Measurements from ENCODE around the gene ZNF500. TPM values are rescaled to one million over a fixed set of nuclear protein-coding genes. Genes with fewer than 3 reads are reported as not detected.

The ZNF500 gene
- total and polyA plus RNA-seq, 12 donors, result 3.8 to 10.5 (median 8.1) TPM

GRCh38 chr16:4700997-4701743 lies 65.8 kb downstream of the ZNF500 start:
- H3K27ac ChIP-seq, result no peak overlapping the region
- 72 to 85% methylated on average over 33 of the region's 33 CpGs for WGBS, 2 donors
- no peaks in the 10 kb centered on the region for H3K27me3 ChIP-seq
- ATAC-seq (peak; percentile 50 to 87 (median 75)), DNase-seq (peak; percentile 36 to 63)
- H3K36me3 ChIP-seq, result peaks cover 0 to 99% (median 41%) of the 10 kb centered on the region in 9 donors
- H3K9me3 ChIP-seq, result no peaks in the 10 kb centered on the region
- intact Hi-C loops (cut with DNase I), result no loop called here
- peaks cover 0 to 12% (median 6%) of the 10 kb centered on the region in 9 donors for H3K4me1 ChIP-seq
- TF ChIP-seq CTCF (IDR thresholded peaks at IDR 0.05), result no peak
- no peak overlapping the region for H3K4me3 ChIP-seq

GRCh38 chr16:4700380-4700996 lies 66.5 kb downstream of the ZNF500 start:
- no peaks in the 10 kb centered on the region for H3K27me3 ChIP-seq
- TF ChIP-seq CTCF (IDR thresholded peaks at IDR 0.05), result no peak
- H3K36me3 ChIP-seq, result peaks cover 0 to 99% (median 41%) of the 10 kb centered on the region in 9 donors
- no peak for DNase-seq
- H3K27ac ChIP-seq, result no peak overlapping the region
- intact Hi-C loops (cut with DNase I), result no loop called here
- H3K4me1 ChIP-seq, result peaks cover 0 to 19% (median 11%) of the 10 kb centered on the region in 9 donors
- WGBS, 2 donors, result 94 to 96% methylated on average over 13 of the region's 13 CpGs
- H3K9me3 ChIP-seq, result no peaks in the 10 kb centered on the region
- ATAC-seq, result no peak
- H3K4me3 ChIP-seq, result no peak overlapping the region

GRCh38 chr16:4699046-4699556 lies 67.9 kb downstream of the ZNF500 start:
- Histone ChIP-seq H3K4me1 (peaks cover 10 to 32% (median 16%) of the 10 kb centered on the region in 9 donors), H3K27me3 (no peaks in the 10 kb centered on the region), H3K36me3 (peaks cover 0 to 91% (median 41%) of the 10 kb centered on the region in 9 donors), H3K4me3 (no peak overlapping the region), H3K27ac (no peak overlapping the region), H3K9me3 (no peaks in the 10 kb centered on the region)
- no peak for DNase-seq
- no peak for TF ChIP-seq CTCF (IDR thresholded peaks at IDR 0.05)
- intact Hi-C loops (cut with DNase I), result no loop called here
- no peak for ATAC-seq
- WGBS, 2 donors, result 90% methylated on average over 19 of the region's 19 CpGs

GRCh38 chr16:4698321-4699045 lies 68.5 kb downstream of the ZNF500 start:
- no peak overlapping the region for H3K27ac ChIP-seq
- ATAC-seq, result no peak

More at GRCh38 chr16:4698321-4699045, 68.5 kb downstream of the ZNF500 start:
- intact Hi-C loops (cut with DNase I), result no loop called here
- peaks cover 10 to 32% (median 17%) of the 10 kb centered on the region in 9 donors for H3K4me1 ChIP-seq
- H3K27me3 ChIP-seq, result no peaks in the 10 kb centered on the region
- H3K9me3 ChIP-seq, result no peaks in the 10 kb centered on the region
- WGBS, 2 donors, result 93 to 94% methylated on average over 35 to 36 of the region's 36 CpGs
- DNase-seq, result no peak
- peaks cover 0 to 85% (median 41%) of the 10 kb centered on the region in 9 donors for H3K36me3 ChIP-seq
- TF ChIP-seq CTCF (IDR thresholded peaks at IDR 0.05), result no peak
- no peak overlapping the region for H3K4me3 ChIP-seq

Measured in heart right ventricle (tissue), 16 donors.